GM19238 (cell line): ENCODE results near the gene AIFM3.
"Not testable (repeated sequence)": the region's sequence is repeated elsewhere in the genome, so short reads cannot be mapped to it uniquely, and the experiment has no call there.

Experiments used
- DNase-seq: peaks from one replicate; pipeline ENCODE4 v3.0.0; 2011; ENCODE audit warnings: low spot score; ENCODE audit not compliant: insufficient read length

The AIFM3 gene

GRCh38 chr22:20940904-20941385 is 26.1 kb upstream of the AIFM3 start:
- DNase-seq: no peak

DNA sequence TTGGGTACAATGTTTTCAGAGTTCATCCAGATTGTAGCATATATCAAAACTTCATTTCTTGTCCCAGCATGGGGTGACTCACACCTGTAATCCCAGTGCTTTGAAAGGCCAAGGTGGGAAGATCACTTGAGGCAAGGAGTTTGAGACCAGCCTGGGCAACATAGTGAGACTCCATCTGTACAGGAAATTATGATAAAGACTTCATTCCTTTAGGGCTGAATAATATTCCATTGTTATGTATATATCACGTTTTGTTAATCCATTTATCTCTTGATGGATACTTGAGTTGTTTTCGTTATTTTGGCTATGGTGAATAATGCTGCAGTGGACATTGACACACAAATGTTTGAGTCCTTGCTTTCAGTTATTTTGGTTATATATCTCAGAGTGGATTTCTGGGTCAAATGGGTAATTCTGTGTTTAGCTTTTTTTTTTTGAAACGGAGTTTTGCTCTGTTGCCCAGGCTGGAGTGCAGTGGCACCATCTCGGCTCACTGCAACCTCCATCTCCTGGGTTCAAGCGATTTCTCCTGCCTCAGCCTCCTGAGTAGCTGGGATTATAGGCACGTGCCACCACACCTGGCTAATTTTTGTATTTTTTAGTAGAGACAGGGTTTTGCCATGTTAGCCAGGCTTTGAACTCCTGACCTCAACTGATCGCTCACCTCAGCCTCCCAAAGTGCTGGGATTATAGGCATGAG is 24.7 kb upstream of the AIFM3 start:
- not testable (repeated sequence) for DNase-seq

DNA sequence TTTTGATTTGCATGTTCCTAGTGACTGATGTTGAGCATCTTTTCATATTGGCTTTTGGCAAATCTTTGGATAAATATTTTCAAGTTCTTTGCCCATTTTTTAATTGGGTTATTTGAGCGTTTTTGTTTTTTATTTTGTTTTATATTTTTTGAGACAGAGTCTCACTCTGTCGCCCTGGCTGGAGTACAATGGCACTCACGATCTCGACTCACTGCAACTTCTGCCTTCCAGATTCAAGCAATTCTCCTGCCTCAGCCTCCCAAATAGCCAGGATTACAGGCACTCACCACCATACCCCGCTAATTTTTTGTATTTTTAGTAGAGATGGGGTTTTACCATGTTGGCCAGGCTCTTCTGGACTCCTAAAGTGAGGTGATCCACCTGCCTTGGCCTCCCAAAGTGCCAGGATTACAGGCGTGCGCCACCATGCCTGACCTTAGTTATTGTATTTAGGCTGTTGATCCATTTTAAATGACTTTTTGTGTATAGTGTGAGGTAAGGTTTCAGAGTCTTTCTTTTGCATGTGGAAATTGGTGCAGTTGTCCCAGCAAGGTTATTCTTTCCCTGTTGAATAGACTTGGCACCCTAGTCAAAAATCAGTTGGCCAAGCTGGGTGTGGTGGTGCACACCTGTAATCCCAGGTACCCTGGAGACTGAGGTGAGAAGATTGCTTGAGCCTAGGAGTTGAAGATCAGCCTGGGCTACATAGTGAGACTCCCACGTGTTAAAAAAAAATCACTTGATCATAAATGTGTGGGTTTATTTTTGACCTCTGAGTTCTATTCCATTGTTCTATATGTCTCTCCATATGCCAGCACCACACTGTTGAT is 23.7 kb upstream of the AIFM3 start:
- no peak for DNase-seq

- DNase-seq: no peak
Observed at GRCh38 chr22:20944042-20944441, 23.0 kb upstream of the AIFM3 start.

DNA sequence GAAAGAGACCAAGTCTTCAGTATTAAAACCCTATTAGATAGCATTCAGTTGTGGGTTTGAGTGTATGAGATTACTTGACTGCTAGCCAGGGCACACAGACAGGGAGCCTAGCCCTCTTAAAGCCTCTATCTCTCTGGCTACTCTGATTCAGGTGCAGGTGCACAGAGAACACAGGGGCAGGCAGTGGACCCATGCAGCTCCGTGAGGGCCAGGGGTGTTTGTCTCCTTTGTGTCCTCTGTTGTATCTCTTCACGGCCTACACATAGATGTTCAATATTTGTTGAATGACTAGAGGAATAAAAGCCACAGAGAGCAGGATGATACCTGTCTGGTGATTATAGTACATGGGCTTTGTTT is 21.5 kb upstream of the AIFM3 start:
- no peak for DNase-seq

GRCh38 chr22:20946080-20946986 is 20.7 kb upstream of the AIFM3 start:
- no peak for DNase-seq

GRCh38 chr22:20946991-20947390 is 20.1 kb upstream of the AIFM3 start:
- no peak for DNase-seq

DNA sequence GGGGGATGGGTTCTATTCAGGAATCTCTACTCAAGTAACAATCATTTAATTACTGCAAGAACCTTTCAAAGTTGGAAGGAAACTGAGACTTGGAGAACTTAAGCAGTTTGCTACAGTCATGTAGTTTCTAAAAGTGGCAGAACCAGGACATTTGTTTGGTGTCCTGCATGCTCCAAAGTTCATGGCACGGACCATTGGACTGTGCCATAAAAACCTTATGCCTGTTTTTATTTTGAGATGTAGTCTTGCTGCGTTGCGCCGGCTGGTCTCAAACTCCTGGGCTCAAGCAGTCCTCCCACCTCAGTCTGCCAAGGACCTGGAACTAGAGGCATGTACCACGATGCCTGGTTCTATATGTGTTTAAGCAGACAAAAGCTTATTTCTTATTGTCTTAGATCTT is 18.6 kb upstream of the AIFM3 start:
- DNase-seq: no peak

GRCh38 chr22:20948989-20949388 is 18.1 kb upstream of the AIFM3 start:
- DNase-seq: no peak

DNA sequence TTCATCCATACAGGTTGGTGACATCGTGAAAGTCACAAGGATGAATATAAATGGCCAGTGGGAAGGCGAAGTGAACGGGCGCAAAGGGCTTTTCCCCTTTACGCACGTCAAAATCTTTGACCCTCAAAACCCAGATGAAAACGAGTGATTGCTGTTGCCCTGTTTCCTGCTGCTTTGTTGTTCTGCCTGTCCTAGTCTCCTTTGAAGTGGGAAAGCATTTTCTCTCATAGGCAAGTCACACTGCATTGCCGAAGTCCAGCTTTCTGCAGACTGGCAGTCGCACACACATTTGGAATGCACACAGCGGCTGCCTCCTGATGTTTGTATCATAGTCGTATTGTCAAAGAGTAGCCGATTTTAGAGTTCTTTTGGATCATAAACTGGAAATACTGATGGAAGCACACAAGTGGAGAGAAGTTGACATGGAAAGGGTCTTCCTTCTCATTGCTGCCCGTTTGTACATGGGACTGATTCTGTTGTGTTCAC is 17.3 kb upstream of the AIFM3 start:
- DNase-seq: no peak

DNA sequence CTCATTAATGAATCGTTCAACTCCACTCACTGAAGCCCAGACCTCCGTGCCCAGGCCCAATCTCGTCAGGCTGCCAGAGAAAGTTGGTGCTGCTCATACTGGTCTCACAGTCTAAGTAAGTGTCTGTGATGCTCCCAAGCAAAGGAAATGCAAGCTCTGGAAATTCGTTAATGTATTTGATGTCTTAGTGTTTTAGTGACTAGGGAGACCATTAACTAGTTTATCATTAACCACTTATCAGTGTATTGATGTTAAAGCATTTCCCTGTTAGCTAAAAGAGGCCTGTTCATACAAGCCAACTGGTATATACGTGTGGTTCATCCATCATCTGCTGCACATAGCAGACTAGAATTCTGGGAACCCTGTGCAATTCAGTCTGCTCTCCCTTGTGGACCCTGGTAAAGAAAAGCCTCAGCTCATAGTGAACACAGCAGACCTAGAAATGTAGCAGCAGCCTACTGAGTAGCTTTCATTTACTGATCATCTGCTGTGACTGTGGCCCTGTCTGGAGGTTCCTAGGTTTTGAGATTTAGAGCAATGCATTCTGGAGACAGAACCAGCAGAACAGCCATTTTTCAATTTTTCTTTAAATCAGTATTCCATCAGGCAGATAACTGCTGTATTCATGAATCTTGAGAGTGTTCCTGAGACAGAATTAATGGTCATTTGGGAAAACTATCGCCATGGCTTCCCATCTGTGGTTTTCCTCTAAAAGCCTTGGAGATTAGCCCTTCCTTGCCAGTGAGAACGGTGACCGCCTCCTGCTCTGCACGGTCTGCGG is 15.7 kb upstream of the AIFM3 start:
- no peak for DNase-seq

DNA sequence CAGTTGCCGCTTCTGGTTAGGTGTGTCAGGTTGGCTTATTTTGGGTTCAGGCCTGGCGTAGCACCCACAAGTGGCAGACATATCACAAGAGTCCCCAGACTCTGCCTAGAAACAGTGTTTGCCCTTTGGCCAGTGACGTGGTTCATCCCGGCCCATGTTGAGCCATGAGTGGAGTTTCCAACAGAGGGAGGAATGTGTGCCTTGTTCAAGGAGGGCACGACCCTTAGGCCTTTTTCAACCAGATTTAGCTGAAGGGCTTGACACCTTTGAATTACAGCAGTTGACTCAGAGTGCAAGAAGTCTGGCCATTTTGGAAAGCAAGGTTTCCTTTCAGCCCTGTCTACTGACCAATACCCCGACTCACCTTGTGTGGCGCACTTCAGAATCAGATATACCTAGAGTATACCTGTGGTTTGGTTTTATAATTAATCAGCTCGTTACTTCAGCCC is 15.1 kb upstream of the AIFM3 start:
- no peak for DNase-seq

DNA sequence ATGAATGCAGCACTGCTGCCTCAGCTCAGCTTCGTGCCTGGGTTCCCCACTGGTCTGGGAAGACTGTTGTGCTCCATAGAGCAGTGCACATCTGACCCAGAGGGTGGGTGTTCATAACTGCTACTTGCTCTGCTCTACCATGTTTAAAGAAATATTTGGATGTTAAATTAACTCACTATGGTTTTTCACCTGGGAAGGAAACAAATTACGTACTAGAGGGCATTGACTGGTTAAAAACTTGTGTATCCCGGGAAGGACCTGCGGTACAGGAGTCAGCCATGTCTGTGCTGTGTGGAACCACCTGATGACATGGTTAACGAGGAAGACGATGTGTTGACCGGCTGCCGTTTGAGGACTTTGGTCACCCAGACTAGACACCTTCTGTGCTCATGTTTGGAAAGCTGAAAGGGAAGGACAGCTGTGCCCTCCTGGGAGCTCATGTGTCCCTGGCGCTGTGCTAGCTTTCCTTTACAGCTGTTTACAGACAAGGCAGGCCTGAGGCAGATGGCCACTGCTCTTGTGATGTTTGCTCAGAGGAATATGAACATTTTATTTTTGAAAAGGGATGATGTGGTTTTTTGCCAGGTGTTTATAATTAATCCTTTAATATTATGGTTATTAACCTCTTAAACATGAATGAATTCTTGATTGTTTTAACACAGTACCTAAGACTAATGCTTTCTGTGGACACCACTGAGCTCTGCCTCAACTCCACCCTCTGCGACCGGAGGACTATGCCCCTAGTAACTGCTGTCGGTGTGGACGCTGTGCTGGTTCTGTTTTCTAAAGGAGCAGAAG is 14.3 kb upstream of the AIFM3 start:
- no peak for DNase-seq

DNA sequence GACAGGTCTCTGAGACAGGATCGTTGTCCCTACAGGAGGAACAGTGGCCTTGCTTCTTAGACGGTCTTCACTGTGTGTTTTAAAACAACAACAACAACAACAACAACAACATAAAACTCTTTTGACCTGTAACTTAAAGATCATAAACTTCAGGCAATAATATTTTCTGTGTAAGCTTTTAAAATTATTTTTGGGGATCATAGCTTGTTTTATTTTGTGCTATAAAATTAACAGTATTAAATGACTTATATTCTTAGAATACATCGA is 13.8 kb upstream of the AIFM3 start:
- no peak for DNase-seq

- no peak for DNase-seq
Observed at GRCh38 chr22:20953668-20954500, 13.2 kb upstream of the AIFM3 start.

- DNase-seq: no peak
Observed at GRCh38 chr22:20955548-20955947, 11.5 kb upstream of the AIFM3 start.

DNA sequence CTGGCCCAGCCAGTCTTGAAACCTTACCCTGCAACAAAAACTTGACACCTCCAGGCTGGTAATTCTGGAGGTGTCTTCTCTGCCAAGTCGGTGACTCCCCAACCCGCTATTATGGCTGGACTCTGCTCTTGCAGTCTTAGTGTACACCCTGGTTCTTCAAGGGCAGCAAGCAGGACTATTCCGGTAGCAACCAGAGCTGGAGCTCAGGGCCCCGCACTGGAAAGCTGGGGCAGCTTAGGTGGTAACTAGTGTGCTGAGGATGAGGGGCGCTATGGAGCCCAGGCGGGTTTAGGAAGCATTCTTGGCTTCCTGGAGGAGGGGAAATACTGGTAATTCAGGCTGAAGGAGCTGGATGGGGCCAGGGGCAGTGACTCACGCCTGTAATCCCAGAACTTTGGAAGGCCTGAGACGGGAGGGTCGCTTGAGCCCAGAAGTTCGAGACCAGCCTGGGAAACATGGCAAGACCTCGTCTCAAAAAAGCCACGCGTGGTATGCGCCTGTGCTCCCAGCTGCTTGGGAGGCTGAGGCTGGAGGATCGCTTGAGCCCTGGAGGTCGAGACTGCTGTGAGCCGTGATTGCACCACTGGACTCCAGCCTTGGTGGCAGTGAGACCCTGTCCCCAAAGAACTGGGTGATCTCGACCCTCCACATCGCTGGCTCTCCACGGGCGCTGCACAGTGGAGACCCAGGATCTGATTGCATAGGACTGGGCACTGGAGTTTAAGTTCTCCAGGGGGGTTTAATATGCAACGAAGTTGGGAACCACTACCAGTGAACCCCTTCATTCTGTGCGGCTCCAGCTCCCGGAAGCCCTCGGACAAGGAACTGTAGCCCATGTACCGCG is 10.6 kb upstream of the AIFM3 start:
- DNase-seq: no peak

DNA sequence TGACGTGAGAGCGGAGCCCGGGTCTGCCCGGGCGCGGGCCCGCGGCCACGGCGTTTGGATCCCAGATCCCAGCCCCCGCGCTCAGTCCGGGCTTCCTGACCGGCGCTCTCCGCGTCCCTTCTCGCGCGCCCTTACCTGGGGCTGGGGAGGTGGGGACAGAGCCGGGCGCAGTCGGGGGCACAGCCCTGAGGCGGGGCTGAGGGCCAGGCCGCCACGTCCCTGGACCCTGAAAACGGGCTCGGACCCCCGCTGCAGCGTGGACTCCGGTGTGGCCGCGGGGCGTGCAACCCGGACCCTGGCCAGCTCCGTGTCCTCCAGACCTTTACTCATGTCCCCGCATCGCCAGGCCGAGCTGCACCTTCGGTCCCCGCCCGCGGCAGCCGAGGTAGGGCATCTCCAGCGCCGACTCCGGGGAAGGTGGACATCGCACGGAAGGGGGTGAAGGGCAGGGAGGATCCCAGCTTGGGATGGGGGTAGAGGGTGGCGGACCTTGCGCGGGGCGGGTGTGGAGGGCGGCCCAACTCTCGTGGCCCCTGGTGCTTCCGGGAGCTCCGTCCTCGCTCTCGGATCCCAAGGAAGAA is 9.9 kb upstream of the AIFM3 start:
- DNase-seq: no peak
